MM.1S (cell line): ENCODE data around the gene C16orf87.

Experiments used
- EZH2 ChIP-seq: fragments of 300-600 bp; sonication (generic); optimal IDR thresholded peaks from 2 replicates; pipeline ENCODE3; 2017; ENCODE audit warnings: low read depth, mild to moderate bottlenecking, antibody characterized with exemption, low read length, mixed read lengths
- EZH2phosphoT487 ChIP-seq: fragments of 300-600 bp; sonication (generic); IDR thresholded peaks from 2 replicates; pipeline ENCODE4 v1.6.1; 2018; ENCODE audit warnings: antibody characterized with exemption, low read length
- TF ChIP-seq, protein P1 (sequence below): fragments of 300-600 bp; sonication (generic); IDR thresholded peaks from 2 replicates; pipeline ENCODE4 v1.5.1; 2016; ENCODE audit warnings: antibody characterized with exemption, low read length, mixed read lengths

DNA sequence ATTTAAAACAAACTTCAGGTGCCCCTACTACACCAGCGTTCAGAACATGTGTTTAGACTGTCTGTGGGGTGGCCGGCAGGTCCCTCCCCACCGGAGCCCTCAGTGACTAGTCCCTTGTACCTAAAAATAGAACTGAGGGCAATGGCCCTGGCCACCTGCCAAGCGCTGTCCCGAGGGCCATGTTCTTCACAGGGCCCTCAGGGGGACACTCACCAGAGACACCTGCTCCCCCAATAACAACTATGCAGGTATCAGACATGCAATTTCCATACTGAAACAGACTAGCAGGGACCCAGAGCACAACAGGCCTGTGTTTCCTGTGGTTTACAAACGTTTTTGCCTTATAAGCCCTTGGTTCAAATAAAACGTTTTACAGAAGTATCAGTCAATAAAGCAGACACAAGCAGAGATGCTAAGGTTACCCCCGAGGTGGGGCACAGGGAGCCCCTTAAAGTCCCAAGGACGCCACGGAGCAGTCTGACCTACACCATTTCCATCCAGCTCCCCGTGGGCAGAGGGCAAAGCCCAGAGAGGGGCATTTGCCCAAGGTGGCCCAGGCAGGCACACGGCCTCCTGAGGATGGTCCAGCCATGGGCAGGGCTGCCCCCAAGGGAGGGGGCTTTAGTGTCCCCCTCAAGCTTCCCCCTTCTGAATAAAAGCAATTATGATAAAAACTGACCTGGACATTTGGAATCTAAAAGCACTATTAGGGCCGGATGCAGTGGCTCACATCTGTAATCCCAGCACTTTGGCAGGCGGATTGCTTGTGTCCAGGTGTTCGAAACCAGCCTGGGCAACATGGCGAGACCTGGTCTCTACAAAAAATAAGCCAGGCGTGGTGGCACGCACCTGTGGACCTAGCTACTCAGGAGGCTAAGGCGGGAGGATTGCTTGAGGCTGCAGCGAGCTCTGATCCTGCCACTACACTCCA lies 81.9 kb downstream of the C16orf87 start:
- TF ChIP-seq, protein P1, sequence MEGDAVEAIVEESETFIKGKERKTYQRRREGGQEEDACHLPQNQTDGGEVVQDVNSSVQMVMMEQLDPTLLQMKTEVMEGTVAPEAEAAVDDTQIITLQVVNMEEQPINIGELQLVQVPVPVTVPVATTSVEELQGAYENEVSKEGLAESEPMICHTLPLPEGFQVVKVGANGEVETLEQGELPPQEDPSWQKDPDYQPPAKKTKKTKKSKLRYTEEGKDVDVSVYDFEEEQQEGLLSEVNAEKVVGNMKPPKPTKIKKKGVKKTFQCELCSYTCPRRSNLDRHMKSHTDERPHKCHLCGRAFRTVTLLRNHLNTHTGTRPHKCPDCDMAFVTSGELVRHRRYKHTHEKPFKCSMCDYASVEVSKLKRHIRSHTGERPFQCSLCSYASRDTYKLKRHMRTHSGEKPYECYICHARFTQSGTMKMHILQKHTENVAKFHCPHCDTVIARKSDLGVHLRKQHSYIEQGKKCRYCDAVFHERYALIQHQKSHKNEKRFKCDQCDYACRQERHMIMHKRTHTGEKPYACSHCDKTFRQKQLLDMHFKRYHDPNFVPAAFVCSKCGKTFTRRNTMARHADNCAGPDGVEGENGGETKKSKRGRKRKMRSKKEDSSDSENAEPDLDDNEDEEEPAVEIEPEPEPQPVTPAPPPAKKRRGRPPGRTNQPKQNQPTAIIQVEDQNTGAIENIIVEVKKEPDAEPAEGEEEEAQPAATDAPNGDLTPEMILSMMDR, result no peak
- TF ChIP-seq EZH2phosphoT487 (no peak), EZH2 (no peak)
